RPMI7951 (cell line): ENCODE results near the gene OTOP2. TPM values are rescaled to one million over a fixed set of nuclear protein-coding genes. Genes with fewer than 3 reads are reported as not detected.

Experiments used
- DNase-seq: peaks from one replicate; pipeline ENCODE4 v3.0.0-alpha.2; 2012; ENCODE audit warnings: low read depth
- total RNA-seq: library from RNA; depleted of rRNA; stranded (reverse); fragments of >200 nt; shearing (Covaris generic); gene quantifications from 2 replicates; pipeline ENCODE4 v1.2.3, GENCODE V29; 2014; rRNA removed

Gene OTOP2, protein sequence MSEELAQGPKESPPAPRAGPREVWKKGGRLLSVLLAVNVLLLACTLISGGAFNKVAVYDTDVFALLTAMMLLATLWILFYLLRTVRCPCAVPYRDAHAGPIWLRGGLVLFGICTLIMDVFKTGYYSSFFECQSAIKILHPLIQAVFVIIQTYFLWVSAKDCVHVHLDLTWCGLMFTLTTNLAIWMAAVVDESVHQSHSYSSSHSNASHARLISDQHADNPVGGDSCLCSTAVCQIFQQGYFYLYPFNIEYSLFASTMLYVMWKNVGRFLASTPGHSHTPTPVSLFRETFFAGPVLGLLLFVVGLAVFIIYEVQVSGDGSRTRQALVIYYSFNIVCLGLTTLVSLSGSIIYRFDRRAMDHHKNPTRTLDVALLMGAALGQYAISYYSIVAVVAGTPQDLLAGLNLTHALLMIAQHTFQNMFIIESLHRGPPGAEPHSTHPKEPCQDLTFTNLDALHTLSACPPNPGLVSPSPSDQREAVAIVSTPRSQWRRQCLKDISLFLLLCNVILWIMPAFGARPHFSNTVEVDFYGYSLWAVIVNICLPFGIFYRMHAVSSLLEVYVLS
- not detected in 2 replicates for total RNA-seq

DNA sequence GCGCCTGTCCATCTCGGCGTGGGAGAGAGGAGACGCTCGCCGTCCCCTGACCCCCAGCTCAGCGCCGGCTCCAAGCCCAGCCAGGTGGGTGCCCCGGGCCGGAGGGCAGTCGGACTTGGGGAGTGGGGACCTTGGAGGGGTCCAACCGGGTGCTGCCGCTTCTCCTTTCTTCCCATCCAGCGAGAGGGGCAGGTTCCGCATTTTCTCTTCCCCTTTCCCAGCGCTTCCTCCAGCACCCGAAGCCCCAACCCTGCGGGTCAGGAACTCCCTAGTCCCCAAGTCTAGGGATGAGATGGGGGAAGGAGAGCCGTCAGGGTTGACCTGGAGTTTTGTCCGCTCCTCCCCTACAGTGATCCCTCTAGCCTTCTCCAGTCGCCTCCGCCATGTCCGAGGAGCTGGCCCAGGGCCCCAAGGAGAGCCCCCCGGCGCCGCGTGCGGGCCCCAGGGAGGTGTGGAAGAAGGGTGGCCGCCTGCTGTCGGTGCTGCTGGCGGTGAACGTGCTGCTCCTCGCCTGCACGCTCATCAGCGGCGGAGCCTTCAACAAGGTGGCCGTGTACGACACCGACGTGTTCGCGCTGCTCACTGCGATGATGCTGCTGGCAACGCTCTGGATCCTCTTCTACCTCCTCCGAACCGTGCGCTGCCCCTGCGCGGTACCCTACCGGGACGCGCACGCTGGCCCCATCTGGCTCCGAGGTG is at the start of gene OTOP2:
TSS of gene OTOP2 (plus strand) at position 24 of the 699 bp plus-strand sequence. CDS start at position 384, 360 bp downstream.
- no peak for DNase-seq

DNA sequence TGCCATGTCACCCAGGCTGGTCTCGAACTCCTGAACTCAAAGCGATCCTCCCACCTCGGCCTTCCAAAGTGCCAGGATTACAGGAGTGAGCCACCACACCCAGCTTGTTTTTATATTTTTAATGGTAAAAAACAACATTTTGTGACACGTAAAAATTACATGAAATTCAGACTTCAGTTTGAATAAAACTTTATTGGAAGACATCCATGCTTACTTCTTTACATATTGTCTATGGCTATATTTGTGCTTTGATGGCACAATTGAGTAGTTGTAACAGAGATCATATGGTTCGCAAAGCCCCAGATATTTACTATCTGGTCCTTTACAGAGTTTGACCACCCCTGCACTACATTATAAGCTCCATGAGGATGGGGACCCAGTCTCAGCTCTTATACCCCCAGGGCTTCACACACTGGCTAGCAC is 49.4 kb upstream of the OTOP2 start:
- DNase-seq: no peak

DNA sequence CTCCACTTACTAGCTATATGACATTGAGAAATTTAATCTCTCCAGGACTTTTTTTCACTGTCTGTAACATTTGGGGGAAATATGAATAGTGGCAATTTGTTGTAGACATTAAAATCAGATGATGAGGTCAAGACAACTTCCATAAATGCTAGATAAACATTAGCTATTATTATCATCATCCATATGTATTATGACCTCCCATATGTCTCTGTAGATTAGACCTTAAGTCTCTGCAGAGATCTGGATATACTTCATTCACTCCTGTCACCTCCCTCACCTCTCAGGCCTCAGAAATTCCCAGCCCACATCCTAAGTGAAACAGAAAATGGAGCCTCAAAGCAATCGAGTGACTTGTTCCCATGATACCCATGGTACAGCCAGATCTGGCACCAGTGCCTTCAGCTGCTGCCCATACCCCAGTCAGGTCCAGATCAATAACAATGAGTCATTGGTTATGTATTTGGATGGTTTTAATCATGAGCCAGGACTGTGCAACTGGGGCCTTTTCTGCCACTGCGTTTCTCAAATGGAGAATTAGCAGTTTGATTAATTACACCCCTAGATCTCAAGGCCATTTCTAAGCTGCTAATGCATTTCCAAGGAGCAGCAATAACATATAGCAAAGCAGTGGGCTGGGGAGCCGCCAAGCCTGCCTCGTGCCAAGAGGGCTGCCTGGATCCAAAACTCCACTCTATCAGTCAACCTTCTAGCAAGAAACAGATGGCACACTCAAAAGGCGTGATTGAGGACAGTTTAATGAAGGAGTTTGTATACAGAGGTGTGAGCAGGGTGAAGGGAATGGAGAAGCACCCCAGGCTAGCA is 48.7 kb upstream of the OTOP2 start:
- no peak for DNase-seq

DNA sequence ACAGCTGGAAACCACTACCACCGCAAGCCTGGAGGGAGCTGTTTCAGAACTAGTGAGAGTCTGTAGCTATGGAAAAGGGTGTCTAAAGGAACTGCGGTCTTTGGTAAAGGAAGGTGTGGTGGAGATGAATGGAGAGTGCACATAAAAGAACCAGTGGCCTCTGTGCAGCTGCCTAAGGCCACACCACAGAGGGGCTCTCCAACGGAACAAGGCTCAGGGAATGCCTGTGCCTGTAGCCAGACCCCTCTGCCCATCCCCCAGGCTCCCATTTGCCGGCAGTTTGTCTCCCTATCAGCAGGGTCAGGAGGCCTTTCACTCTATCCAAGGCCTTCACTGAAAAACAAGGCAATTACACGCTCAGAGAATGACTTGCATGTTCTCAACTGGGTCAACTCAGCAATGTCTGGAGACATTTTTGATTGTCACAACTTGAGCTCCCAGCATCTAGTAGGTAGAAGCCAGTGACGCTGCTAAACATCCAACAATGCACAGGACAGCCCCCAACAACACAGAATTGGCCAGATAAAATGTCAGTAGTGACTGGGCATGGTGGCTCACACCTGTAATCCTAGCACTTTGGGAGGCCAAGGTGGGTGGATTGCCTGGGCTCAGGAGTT is 48.0 kb upstream of the OTOP2 start:
- DNase-seq: no peak

DNA sequence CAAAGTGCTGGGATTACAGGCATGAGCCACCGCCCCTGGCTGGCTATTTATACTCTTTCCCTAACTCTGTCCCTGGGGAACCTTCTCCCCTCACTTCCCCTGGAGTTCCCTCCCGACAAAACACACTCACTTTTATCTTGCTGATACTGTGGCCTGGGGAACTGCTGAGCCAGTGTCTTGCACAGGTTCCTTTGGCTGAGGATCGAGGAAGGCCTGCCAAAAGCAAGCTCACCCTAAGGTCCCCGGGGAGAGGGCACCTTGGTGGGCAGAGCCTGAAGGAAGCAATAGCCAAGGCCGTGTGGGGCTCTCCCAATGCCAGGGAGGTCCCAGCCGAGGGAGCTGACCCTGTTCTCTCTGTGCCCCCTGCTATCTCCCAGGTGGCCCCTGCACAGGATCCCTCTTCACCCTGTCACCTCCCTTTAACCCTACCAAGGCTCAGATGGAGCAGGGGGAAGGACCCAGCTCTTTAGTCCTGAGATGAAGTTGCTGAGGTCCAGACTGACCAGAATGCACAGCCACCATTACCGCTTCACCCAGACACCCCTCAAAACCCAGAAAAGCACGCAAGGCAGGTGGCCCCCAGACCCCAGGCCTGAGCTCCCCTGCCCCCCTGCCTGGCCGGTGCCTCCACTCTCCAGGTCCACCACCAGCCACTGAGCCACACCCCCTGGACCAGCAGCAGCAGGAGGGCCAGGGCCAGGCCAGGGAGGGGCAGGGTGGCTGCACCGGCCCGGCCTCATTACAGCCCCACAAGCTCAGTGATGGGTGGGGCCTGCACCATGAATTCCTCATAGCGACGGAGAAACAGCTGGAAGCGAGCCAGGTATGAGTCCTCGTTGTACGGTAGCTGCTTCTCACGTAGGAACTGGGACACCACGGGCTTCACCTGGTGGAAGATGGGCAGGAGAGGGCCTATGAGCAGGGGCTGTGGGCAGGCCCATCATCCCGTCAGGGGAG is 46.2 kb upstream of the OTOP2 start:
- peak; percentile 13 for DNase-seq

DNA sequence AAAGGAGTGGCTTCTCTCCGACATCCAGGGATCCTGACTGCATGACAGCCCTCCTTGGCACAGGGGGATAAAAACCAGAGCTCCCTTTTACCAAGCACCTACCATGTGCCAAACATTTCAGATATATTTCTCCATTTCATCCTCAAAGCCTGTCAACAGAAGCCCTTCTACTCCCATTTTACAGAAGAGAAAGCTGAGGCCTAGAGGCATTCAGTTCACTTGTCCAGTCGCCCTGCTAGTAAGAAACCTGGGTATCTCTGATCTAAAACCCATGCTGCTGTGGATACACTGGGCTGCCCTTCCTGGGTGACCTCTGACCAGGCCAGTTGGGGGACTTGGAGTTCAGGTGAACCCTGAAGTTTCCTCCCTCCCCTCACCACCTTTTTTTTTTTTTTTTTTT is 45.4 kb upstream of the OTOP2 start:
- no peak for DNase-seq

DNA sequence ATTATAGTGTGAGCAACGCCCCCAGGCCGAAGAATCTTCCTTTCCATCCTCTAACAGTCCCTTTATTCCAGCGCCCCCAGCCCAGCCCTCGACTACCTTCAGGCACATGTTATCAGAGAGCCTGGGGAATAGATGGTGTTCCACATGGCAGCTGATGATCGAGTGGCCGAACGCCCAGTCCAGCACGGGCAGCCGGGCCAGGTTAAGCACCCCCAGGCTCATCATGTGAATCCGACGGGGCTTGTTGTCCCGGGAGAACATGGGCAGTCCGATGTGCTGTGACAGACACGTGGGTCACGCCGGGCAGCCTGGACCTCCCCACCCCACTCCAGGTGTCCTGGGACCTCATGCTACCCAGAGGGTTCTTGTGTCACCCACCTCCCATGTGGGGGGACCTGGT is 44.8 kb upstream of the OTOP2 start:
- no peak for DNase-seq

DNA sequence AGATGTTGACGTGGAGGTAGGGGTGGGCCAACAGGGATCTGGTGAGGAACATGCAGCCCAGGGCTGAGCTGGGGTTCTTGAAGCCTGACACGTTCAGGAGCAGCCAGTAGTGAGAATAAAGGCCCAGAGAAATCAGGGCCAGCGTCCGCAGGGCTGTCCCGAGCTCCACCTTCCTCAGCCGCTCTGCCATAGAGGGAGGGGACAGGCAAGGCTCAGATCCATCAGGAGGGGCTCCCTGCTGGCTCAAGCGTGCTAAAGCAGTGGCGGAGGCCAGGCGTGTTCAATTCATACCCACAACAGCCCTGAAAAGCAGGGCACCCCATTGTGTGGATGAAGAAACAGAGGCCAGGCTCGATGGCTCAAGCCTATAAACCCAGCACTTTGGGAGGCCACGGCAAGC is 43.0 kb upstream of the OTOP2 start:
- no peak for DNase-seq

DNA sequence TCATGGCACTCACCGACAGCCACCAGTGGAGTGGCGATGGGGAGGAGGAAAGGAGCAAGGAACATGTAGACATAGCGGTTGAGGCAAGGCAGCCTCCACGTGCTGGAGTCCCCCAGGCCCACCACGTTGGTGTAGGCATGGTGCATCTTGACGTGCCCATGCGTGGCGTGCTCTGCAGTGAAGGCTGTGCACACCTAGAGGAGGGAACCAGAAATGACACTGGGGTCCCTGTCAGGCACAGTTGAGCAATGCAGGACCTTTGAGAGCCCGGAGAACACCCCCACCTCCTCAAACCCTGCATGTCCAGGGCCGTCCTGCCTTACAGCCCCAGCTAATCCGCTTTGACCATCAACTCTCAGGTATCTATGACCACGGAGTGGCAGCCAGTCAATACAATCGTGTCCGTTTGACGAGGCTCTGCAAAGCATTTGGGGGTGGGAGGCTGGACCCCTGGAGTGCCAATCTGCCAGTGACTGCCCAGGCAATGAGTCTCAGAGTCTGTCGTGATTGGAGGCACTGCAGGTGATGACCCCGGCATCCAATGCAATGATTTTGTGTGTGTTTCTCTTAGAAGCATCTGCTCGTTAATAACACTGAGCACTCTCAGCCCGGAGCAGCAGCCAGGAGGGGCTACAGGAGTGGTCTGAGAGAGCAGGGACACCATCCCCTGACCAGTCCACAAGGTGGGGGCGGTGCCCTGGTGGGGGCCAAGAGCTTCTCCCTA is 41.4 kb upstream of the OTOP2 start:
- no peak for DNase-seq

DNA sequence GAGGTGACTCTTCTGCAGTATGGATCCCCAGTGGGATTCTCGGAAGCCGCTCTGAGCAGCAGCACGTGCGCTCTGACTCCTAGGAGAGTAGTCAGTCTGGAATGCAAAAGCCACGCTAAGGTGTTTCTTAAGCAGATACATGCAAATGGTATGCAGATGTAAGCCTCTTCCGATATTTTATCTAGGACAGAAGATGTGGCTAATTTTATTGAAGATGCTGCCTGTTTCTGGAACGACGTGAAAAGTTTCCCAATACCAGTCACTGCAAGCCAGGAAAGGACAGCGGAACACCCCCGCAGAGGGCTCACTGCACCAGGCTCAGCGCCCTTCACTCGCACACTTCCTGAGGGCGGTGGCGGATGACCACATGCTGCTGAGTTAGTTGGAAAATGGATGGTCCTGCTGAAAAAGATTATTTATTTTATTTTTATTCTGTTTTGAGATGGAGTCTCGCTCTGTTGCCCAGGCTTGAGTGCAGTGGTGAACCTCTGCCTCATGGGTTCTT is 40.8 kb upstream of the OTOP2 start:
- DNase-seq: no peak

DNA sequence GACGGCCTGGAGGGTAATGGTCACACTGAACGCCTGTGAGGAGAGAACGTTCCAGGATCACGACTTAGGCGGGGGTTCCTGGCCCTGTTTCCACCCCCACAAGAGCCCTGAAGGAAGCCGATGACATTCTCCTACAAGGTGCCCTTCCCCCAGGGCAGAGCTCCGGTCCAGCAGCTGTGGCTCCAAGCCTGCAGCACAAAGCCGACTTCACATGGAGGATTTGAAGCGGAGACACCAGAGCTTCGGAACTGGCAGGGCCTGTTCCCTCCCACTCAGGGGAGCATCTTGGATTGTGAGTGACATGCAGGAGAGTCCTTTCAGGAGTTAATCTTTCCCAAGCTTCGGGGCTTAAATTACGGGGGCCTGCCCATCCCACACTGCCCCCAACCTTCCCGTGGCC is 35.6 kb upstream of the OTOP2 start:
- no peak for DNase-seq

DNA sequence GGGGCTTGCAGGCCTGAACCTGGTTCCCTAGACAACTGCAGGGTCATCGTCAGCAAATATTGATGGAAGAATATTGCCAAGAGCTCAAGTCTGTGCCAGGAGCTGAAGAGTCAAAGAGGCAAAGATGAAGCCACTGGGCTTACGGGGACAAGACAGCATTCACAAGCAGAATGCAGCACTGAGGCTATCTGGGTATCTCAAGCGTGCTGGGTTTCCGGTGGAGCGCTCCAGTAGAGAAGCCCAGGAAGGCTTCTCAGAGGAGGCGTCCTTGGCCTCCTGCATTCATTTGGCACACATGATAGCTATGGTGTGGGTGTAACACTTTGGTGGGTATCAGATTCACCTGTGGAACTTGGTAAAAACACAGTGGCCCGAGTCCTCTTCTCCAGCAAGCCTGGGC is 33.5 kb upstream of the OTOP2 start:
- no peak for DNase-seq

DNA sequence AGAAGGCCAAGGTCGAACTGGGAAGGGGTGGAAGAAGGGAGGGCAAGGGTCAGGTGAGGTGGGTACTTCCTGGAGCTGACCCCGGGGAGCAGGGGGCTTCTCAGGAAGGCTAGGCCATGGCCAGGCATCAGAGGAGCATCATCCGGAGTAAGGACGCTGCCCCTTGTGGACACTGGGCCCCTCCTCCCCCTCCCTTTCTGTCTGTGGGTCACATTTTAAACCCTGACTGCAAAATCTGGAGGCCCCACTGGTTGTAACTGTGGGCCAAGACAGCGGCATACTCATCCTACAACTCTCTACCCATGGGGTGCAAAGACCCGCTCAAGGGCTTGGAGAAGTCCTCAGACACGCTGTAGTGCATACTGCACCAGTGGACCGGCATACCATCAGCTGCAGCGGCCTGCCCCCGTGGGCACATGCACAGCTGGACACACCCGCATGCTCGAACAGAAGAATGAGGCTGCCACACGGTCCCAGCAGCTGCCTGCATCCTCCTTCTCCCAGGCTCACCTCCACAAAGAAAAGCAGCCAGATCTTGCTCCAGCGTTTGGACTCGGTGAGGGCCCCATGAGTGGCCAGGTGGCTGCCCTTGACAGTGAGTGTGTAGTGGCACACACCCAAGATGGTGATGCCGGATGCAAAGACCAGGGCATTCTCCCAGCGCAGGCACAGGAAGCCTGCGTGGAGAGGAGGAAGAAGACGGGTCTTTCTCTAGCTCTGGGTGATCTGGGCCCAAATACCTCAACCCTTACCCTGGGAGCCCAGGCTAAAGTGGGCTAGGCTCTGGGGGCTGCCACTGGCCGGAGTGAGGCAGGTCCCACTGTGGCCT is 31.8 kb upstream of the OTOP2 start:
- DNase-seq: no peak

DNA sequence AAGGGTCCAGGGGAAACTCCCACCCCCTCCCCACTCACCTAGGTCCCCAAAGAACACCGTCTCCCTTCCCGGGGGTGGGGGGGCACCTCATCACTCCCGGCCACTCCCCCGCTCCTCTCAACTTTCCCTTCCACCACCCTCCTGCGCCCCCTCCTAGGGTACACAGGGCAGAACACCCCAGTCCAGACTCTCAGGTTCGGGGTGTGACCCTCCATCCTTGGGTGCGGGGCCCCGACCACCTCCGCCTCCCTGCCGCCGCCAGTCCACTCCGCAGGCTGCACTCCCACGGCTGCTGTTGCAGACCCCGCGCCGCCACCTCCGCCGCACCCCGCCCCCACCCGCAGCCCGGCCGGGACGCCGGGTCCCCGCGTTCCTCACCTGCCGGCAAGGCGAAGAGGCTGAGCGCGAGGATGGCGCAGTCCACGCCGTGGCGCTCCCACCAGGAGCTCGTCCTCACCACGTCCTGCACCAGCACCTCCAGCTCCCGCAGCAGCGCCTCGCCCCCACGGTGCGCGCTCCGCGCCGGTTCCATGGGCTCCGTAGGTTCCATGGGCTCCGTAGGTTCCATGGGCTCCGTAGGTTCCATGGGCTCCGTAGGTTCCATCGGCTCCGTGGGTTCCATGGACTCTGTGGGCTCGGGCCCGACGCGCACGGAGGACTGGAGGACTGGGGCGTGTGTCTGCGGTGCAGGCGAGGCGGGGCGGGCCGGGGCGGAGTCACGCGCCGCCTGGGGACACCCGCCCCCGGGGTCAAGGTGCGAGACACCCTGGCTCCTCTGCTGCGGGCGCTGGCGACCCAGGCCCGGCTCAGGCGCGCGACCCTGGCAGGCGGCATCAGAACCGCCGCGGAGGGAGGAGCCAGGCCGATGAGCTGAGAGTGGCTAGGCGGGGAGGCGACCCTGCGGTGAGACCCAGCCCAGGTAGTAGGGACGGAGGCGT is 30.8 kb upstream of the OTOP2 start, which contains the start of gene FADS6:
TSS of gene FADS6 (minus strand) at position 660 of the 938 bp plus-strand sequence. CDS start at position 622, 38 bp downstream.
- no peak for DNase-seq

DNA sequence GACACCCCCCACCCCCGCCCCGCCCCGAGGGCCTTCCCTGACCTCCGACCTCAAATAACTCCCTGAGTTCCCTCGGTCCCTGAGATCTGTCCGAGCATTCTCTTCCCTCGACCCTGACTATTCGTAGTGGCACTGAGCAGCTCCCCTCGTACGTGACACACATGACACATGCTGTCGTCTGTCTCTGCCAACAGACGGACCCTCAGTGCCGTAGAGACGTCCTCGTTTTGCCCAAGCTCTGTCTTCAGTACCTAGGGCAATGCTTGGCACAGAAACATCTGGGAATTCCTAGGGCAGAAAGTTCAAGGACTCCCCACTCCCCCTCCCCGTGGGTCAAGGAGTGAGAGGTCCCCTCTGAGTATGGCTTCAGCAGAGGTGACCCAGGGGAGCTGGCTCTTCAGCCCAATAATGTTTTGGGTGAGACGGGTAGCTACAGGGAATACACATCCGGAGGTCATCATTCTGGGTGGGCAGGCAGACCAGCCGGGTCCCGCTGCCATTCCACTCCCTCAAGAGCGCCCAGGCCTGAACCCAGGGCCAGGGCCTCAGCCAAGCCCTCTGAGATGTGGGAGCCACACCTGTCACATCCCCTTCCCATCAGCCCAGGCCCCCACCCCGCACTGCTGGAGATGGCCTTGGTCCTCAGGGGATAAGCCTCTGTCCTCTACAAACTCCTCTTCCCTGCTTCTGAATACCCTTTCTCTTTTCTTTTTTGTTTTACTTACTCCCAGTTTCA is 30.0 kb upstream of the OTOP2 start:
- DNase-seq: no peak

DNA sequence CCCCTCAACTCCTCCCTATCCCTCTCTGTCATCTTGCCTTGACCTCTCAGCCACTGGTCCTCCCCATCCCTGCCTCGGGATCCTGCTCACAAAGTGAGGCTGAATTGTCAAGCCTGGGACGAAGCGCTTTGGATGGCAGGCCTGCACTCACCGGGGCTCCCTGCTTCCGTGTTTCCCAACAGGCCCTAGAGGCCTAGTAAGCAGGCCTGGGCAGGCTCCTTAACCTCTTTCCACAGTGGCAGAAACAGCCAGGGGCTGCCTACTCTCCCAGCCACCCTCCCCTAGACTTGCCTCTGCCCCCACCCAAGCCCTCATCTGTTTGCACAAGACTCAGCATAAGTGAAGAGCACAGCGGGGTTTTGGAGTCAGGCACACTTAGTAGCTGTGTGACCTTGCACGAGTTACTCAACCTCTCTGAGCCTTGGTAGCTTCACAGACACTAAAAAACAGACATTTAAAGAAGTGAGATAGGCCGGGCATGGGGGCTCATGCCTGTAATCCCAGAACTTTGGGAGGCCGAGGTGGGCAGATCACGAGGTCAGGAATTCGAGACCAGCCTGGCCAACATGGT is 25.6 kb upstream of the OTOP2 start:
- no peak for DNase-seq
